AG04449 (cell line): ENCODE results near the gene PCBP3.

Source experiments
- CTCF ChIA-PET: fragments of 350-600 bp; formaldehyde crosslinking; extraction: SDS; loops from one replicate; lab custom pipeline; 2021; ENCODE audit warnings: antibody characterized with exemption; lab: Yijun Ruan, JAX
- POLR2A ChIA-PET: fragments of 400-600, 350-600 bp; formaldehyde crosslinking; extraction: SDS; loops from one replicate; lab custom pipeline; 2020; ENCODE audit warnings: antibody characterized with exemption, inconsistent platforms; lab: Yijun Ruan, JAX
- DNase-seq: peaks from one replicate; pipeline ENCODE4 v3.0.0-alpha.2; 2010; ENCODE audit warnings: low read depth, low spot score
- H3K4me3 ChIP-seq: 2 replicates; pipeline ENCODE4 v1.5.1; 2011; ENCODE audit warnings: low read depth, mild to moderate bottlenecking, control low read depth, low read length
- CTCF ChIP-seq: IDR thresholded peaks from one replicate; pipeline ENCODE4 v1.5.1; 2011; ENCODE audit warnings: mild to moderate bottlenecking, moderate library complexity, low read length, control low read depth, inconsistent platforms; ENCODE audit not compliant: insufficient read depth; ENCODE audit errors: missing control alignments

Gene PCBP3

DNA sequence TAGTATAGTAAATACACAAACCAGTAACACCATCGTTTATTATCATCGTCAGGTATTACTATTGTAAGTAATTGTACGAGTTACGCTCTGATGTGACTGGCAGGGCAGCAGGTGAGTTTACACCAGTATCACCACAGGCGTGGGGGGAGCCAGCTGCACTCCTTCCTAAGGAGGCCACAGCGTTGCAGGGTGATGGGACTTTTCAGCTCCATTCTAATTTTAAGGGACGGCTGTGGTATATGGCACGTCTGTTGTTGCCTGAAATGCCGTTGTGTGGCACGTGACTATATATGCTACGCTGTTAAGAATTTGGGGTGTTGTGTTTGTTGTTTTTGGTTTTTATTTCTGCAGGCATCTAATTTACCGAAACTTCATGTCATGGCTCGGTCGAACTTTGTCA lies 173.3 kb downstream of the PCBP3 start:
- no peak for DNase-seq
- no peak overlapping the region for H3K4me3 ChIP-seq
- no peak for TF ChIP-seq CTCF
- ChIA-PET CTCF (interaction anchor here (1.4 to 7.0 kb wide), 2 partner anchors 220 to 259 kb away, joined by 3 to 164 read pairs; no protein-coding TSS in a partner anchor), POLR2A (no interaction called here)

DNA sequence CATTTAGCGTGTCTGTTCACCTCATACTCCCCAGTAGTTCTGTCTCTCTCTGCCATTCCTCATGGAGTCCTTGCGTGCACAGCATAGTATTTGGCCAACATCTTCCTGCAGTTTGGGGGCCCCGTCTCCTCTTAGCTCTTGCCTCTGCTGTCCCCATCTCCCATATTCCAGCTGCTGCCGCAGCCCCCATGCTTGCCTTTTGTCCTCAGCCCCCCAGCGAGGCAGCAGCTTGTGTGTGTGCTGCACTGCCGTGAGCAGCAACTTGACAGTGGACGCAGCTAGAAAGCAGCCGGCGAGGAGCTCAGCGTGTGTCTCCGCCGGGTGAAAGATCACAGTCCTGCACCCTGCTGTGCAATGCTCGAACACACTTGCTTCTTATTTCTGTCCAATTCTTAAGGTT lies 173.8 kb downstream of the PCBP3 start:
- no peak for DNase-seq
- ChIA-PET POLR2A (no interaction called here), CTCF (interaction anchor here (0.7 to 7.0 kb wide), 6 partner anchors 15 to 665 kb away, joined by 3 to 164 read pairs (median 5); no protein-coding TSS in a partner anchor)
- no peak for TF ChIP-seq CTCF
- H3K4me3 ChIP-seq = no peak overlapping the region

DNA sequence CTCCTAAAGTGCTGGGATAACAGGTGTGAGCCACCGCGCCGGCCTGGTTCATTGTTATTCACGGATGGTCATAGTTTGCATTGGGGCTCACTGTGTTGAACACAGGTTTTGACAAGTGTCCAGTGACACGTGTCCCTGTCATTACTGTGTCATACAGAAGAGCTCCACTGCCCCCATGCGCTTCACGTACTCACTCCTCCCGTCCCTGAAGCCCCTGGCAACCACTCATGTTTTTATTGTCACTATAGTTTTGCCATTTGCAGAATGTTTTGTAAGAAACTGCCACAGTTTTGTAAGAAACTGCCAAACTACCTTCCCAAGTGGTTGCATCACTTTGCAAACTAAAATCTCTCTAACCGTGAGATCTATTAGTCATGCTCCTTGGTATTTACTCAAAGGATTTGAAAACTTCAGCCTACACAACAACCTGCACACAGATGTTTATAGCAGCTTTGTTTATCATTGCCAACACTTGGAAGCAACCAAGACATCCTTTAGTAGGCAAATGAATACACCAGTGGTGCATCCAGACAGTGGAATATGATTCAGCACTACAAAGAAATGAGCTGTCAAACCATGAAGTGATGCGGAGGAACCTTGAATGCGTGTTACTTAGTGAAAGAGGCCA lies 174.9 kb downstream of the PCBP3 start:
- H3K4me3 ChIP-seq = no peak overlapping the region
- ChIA-PET POLR2A (interaction anchor here (0.5 to 0.6 kb wide), 2 partner anchors 50 to 528 kb away, joined by 3 read pairs; no protein-coding TSS in a partner anchor), CTCF (interaction anchor here (0.5 to 7.0 kb wide), 11 partner anchors 7 to 678 kb away, joined by 3 to 164 read pairs (median 6); no protein-coding TSS in a partner anchor)
- no peak for TF ChIP-seq CTCF
- DNase-seq = no peak

- peak; percentile 45 for DNase-seq
- ChIA-PET POLR2A (interaction anchor here (0.5 to 0.6 kb wide), 2 partner anchors 51 to 528 kb away, joined by 3 read pairs; no protein-coding TSS in a partner anchor), CTCF (interaction anchor here (0.5 to 7.0 kb wide), 11 partner anchors 8 to 679 kb away, joined by 3 to 164 read pairs (median 11); no protein-coding TSS in a partner anchor)
- no peak for TF ChIP-seq CTCF
- H3K4me3 ChIP-seq = no peak overlapping the region
These were observed 175.4 kb downstream of the PCBP3 start for GRCh38 chr21:45818904-45819285.

DNA sequence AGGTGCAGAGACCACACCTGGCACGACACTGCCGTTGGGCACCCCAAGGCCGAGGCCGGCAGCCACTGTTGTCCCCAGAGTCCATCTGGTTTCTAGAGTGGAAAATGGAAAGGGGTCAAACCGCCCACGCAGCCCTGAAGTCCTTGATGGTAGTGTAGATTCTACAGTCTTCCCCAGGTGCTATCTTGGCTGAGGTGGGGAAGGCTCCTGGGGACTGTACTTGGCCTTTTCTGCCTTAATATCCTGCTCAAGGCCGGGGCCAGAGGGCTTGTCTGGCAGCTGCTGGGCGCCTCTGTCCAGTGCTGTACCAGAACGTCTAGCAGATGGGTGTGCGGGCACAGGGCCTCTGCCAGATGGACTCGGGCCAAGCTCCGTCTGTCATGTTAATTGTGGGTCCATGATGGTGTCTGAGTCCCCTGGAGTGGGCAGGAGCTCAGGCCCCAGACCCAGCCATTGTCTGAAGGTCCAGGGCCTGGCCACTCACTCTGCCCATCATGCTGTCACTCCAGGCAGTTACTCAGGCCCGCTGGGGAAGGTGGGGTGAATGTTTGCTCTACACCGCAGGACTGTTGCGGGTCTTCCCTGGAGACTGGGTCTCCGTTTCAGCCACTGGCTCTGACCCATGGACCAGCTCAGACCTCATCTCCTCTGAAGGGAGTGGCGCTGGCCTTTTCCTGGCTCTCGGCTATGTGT lies 176.1 kb downstream of the PCBP3 start:
- no peak for DNase-seq
- TF ChIP-seq CTCF = no peak
- H3K4me3 ChIP-seq = no peak overlapping the region
- ChIA-PET CTCF (interaction anchor here (0.6 to 7.0 kb wide), 22 partner anchors 8 to 856 kb away, joined by 3 to 164 read pairs (median 6); no protein-coding TSS in a partner anchor), POLR2A (no interaction called here)
